ENCODE measurements around the gene KASH5.

DNA sequence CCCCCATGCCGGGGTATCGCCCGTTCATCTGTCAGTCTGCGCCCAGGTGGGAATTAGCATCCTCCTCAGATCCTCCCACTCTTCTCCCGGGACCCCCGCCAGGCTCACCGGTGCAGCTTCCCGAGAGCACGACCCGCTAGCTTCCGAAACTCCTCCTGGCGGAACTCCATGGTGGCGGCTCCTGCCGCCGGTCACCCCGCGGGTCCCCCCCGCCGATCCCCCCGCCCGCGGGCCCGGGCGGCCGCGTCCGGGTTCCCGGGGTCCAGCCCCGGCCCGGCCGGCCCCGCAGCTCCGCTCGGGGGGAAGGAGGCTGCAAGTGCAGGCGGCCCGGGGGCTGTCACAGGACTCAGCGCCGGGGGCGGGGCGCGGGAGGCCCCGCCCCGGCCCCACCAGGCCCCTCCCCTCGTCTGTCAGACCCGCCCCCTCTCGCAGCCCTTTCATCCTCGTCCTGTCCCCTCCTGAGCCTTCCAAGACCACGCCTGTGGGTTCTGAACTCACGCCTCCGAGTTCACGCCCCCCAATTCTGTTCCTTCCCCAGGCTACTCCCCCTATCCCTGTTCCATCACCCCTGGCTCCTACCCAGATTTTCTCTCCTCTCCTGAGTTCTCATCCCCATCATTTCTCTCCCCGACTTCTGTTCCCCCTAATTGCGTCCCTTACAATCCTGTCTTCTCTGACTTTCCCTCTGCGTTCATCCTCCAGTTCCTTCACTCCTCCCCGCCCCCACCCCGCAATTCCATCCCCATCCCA, 53.3 kb downstream of the KASH5 start, which contains the start of gene SLC17A7:
- TF ChIP-seq, protein P1, sequence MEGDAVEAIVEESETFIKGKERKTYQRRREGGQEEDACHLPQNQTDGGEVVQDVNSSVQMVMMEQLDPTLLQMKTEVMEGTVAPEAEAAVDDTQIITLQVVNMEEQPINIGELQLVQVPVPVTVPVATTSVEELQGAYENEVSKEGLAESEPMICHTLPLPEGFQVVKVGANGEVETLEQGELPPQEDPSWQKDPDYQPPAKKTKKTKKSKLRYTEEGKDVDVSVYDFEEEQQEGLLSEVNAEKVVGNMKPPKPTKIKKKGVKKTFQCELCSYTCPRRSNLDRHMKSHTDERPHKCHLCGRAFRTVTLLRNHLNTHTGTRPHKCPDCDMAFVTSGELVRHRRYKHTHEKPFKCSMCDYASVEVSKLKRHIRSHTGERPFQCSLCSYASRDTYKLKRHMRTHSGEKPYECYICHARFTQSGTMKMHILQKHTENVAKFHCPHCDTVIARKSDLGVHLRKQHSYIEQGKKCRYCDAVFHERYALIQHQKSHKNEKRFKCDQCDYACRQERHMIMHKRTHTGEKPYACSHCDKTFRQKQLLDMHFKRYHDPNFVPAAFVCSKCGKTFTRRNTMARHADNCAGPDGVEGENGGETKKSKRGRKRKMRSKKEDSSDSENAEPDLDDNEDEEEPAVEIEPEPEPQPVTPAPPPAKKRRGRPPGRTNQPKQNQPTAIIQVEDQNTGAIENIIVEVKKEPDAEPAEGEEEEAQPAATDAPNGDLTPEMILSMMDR (IDR thresholded peaks at IDR 0.05; ENCODE audit: low read depth, low read length, missing input control) = no peak
- no peak for TF ChIP-seq MAX (IDR thresholded peaks at IDR 0.05)
- no peak for TF ChIP-seq HNF4A (conservative IDR thresholded peaks at IDR 0.05)
- no peak for TF ChIP-seq TAF1 (conservative IDR thresholded peaks at IDR 0.05)
- no peak for TF ChIP-seq SP1 (IDR thresholded peaks at IDR 0.05)
- TF ChIP-seq, protein P2, sequence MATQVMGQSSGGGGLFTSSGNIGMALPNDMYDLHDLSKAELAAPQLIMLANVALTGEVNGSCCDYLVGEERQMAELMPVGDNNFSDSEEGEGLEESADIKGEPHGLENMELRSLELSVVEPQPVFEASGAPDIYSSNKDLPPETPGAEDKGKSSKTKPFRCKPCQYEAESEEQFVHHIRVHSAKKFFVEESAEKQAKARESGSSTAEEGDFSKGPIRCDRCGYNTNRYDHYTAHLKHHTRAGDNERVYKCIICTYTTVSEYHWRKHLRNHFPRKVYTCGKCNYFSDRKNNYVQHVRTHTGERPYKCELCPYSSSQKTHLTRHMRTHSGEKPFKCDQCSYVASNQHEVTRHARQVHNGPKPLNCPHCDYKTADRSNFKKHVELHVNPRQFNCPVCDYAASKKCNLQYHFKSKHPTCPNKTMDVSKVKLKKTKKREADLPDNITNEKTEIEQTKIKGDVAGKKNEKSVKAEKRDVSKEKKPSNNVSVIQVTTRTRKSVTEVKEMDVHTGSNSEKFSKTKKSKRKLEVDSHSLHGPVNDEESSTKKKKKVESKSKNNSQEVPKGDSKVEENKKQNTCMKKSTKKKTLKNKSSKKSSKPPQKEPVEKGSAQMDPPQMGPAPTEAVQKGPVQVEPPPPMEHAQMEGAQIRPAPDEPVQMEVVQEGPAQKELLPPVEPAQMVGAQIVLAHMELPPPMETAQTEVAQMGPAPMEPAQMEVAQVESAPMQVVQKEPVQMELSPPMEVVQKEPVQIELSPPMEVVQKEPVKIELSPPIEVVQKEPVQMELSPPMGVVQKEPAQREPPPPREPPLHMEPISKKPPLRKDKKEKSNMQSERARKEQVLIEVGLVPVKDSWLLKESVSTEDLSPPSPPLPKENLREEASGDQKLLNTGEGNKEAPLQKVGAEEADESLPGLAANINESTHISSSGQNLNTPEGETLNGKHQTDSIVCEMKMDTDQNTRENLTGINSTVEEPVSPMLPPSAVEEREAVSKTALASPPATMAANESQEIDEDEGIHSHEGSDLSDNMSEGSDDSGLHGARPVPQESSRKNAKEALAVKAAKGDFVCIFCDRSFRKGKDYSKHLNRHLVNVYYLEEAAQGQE (IDR thresholded peaks at IDR 0.05) = no peak
- TF ChIP-seq RAD21 (IDR thresholded peaks at IDR 0.05) = no peak
